ENCODE results near the gene S1PR3.

- TF ChIP-seq POLR2A (IDR thresholded peaks at IDR 0.05; ENCODE audit: low read depth, low read length) (no peak), POLR2AphosphoS5 (IDR thresholded peaks at IDR 0.05; ENCODE audit: low read depth, low read length) (no peak), TAF1 (IDR thresholded peaks at IDR 0.05; ENCODE audit: borderline replicate concordance, low read depth, low read length) (no peak)
These were observed 30.0 kb downstream of the S1PR3 start for GRCh38 chr9:89021154-89021803.

All from GM12892 (cell line).